ENCODE data around the gene SRSF4. TPM values are rescaled to one million over a fixed set of nuclear protein-coding genes. Genes with fewer than 3 reads are reported as not detected.

Gene SRSF4
- total and polyA plus RNA-seq, 9 of the 15 experiments (the other 6 are each of a cell fraction or from before 2014, with no cell fraction given) = 15.9 to 132 (median 82.0) TPM

DNA sequence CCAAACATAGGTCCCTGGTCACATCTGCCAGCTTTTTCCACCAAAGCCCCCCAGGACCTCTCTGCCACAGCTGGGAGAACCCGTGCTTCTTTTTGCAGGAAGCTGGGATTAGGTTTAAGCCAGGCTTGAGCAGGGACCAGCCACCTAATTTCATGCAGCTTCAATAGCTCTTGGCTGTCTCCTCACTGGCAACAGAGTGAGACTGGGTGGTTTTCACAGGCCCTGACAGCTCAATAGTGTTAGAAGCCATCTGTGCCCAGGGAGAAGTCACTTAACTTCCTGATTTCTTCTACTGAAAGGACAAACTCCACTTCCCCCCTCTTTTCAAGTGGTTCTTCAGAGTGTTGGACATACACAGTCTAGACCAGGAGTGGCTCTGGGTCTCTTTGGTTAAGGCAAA is 20.4 kb upstream of the SRSF4 start (continued):
- TF ChIP-seq SETDB1 (IDR thresholded peaks at IDR 0.05; ENCODE audit: low read length) (no peak), SIN3B (IDR thresholded peaks at IDR 0.05; ENCODE audit: low read depth) (no peak), BCL6 (CRISPR knock-in tag; IDR thresholded peaks at IDR 0.05) (no peak), CAMTA2 (CRISPR knock-in tag; conservative IDR thresholded peaks at IDR 0.05) (no peak), ZNF695 (CRISPR knock-in tag; IDR thresholded peaks at IDR 0.05) (no peak), ZBTB1 (CRISPR knock-in tag; IDR thresholded peaks at IDR 0.05; ENCODE audit: borderline replicate concordance, low read depth) (0 out of 2 replicates have a peak, but pooled peaks have one; percentile 2), DDX20 (tag; IDR thresholded peaks at IDR 0.05; ENCODE audit: low read depth) (no peak), ZNF3 (CRISPR knock-in tag; IDR thresholded peaks at IDR 0.05) (no peak), SMAD3 (CRISPR knock-in tag; conservative IDR thresholded peaks at IDR 0.05) (no peak), KDM5B (IDR thresholded peaks at IDR 0.05; ENCODE audit: insufficient replicate concordance, low read depth, low read length) (no peak)
- TF ChIP-seq, protein P1, sequence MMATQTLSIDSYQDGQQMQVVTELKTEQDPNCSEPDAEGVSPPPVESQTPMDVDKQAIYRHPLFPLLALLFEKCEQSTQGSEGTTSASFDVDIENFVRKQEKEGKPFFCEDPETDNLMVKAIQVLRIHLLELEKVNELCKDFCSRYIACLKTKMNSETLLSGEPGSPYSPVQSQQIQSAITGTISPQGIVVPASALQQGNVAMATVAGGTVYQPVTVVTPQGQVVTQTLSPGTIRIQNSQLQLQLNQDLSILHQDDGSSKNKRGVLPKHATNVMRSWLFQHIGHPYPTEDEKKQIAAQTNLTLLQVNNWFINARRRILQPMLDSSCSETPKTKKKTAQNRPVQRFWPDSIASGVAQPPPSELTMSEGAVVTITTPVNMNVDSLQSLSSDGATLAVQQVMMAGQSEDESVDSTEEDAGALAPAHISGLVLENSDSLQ (IDR thresholded peaks at IDR 0.05) = no peak
- TF ChIP-seq, protein P2, sequence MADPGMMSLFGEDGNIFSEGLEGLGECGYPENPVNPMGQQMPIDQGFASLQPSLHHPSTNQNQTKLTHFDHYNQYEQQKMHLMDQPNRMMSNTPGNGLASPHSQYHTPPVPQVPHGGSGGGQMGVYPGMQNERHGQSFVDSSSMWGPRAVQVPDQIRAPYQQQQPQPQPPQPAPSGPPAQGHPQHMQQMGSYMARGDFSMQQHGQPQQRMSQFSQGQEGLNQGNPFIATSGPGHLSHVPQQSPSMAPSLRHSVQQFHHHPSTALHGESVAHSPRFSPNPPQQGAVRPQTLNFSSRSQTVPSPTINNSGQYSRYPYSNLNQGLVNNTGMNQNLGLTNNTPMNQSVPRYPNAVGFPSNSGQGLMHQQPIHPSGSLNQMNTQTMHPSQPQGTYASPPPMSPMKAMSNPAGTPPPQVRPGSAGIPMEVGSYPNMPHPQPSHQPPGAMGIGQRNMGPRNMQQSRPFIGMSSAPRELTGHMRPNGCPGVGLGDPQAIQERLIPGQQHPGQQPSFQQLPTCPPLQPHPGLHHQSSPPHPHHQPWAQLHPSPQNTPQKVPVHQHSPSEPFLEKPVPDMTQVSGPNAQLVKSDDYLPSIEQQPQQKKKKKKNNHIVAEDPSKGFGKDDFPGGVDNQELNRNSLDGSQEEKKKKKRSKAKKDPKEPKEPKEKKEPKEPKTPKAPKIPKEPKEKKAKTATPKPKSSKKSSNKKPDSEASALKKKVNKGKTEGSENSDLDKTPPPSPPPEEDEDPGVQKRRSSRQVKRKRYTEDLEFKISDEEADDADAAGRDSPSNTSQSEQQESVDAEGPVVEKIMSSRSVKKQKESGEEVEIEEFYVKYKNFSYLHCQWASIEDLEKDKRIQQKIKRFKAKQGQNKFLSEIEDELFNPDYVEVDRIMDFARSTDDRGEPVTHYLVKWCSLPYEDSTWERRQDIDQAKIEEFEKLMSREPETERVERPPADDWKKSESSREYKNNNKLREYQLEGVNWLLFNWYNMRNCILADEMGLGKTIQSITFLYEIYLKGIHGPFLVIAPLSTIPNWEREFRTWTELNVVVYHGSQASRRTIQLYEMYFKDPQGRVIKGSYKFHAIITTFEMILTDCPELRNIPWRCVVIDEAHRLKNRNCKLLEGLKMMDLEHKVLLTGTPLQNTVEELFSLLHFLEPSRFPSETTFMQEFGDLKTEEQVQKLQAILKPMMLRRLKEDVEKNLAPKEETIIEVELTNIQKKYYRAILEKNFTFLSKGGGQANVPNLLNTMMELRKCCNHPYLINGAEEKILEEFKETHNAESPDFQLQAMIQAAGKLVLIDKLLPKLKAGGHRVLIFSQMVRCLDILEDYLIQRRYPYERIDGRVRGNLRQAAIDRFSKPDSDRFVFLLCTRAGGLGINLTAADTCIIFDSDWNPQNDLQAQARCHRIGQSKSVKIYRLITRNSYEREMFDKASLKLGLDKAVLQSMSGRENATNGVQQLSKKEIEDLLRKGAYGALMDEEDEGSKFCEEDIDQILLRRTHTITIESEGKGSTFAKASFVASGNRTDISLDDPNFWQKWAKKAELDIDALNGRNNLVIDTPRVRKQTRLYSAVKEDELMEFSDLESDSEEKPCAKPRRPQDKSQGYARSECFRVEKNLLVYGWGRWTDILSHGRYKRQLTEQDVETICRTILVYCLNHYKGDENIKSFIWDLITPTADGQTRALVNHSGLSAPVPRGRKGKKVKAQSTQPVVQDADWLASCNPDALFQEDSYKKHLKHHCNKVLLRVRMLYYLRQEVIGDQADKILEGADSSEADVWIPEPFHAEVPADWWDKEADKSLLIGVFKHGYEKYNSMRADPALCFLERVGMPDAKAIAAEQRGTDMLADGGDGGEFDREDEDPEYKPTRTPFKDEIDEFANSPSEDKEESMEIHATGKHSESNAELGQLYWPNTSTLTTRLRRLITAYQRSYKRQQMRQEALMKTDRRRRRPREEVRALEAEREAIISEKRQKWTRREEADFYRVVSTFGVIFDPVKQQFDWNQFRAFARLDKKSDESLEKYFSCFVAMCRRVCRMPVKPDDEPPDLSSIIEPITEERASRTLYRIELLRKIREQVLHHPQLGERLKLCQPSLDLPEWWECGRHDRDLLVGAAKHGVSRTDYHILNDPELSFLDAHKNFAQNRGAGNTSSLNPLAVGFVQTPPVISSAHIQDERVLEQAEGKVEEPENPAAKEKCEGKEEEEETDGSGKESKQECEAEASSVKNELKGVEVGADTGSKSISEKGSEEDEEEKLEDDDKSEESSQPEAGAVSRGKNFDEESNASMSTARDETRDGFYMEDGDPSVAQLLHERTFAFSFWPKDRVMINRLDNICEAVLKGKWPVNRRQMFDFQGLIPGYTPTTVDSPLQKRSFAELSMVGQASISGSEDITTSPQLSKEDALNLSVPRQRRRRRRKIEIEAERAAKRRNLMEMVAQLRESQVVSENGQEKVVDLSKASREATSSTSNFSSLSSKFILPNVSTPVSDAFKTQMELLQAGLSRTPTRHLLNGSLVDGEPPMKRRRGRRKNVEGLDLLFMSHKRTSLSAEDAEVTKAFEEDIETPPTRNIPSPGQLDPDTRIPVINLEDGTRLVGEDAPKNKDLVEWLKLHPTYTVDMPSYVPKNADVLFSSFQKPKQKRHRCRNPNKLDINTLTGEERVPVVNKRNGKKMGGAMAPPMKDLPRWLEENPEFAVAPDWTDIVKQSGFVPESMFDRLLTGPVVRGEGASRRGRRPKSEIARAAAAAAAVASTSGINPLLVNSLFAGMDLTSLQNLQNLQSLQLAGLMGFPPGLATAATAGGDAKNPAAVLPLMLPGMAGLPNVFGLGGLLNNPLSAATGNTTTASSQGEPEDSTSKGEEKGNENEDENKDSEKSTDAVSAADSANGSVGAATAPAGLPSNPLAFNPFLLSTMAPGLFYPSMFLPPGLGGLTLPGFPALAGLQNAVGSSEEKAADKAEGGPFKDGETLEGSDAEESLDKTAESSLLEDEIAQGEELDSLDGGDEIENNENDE (IDR thresholded peaks at IDR 0.05; ENCODE audit: low read depth, low read length) = no peak
- TF ChIP-seq, protein P3, sequence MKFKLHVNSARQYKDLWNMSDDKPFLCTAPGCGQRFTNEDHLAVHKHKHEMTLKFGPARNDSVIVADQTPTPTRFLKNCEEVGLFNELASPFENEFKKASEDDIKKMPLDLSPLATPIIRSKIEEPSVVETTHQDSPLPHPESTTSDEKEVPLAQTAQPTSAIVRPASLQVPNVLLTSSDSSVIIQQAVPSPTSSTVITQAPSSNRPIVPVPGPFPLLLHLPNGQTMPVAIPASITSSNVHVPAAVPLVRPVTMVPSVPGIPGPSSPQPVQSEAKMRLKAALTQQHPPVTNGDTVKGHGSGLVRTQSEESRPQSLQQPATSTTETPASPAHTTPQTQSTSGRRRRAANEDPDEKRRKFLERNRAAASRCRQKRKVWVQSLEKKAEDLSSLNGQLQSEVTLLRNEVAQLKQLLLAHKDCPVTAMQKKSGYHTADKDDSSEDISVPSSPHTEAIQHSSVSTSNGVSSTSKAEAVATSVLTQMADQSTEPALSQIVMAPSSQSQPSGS (CRISPR knock-in tag; IDR thresholded peaks at IDR 0.05) = no peak
- TF ChIP-seq, protein P4, sequence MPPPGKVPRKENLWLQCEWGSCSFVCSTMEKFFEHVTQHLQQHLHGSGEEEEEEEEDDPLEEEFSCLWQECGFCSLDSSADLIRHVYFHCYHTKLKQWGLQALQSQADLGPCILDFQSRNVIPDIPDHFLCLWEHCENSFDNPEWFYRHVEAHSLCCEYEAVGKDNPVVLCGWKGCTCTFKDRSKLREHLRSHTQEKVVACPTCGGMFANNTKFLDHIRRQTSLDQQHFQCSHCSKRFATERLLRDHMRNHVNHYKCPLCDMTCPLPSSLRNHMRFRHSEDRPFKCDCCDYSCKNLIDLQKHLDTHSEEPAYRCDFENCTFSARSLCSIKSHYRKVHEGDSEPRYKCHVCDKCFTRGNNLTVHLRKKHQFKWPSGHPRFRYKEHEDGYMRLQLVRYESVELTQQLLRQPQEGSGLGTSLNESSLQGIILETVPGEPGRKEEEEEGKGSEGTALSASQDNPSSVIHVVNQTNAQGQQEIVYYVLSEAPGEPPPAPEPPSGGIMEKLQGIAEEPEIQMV (tag; conservative IDR thresholded peaks at IDR 0.05; ENCODE audit: low read depth) = no peak

Measured in K562 (cell line).